ENCODE results near the gene SYNGR3. TPM values are rescaled to one million over a fixed set of nuclear protein-coding genes. Genes with fewer than 3 reads are reported as not detected.

Gene SYNGR3
- total and polyA plus RNA-seq, 2 of the 13 experiments (the other 11 are each of a cell fraction or from before 2014, with no cell fraction given), result 0.97 to 5.7 TPM

- peak; percentile 45; the same call in 1 of the 2 replicates for TF ChIP-seq THRA (CRISPR knock-in tag; IDR thresholded peaks at IDR 0.05; ENCODE audit: borderline replicate concordance)
- TF ChIP-seq CHD4 (IDR thresholded peaks at IDR 0.05; ENCODE audit: borderline replicate concordance, low read length), result no peak
- peak; percentile 34; the same call in 1 of the 2 replicates for TF ChIP-seq ZNF280B (CRISPR knock-in tag; IDR thresholded peaks at IDR 0.05; ENCODE audit: borderline replicate concordance)
- no peak for TF ChIP-seq FOXJ3 (CRISPR knock-in tag; IDR thresholded peaks at IDR 0.05; ENCODE audit: borderline replicate concordance)
- TF ChIP-seq ZBTB2 (CRISPR knock-in tag; IDR thresholded peaks at IDR 0.05; ENCODE audit: low read depth), result no peak
- peak; percentile 60; the same call in 1 of the 2 replicates for TF ChIP-seq ZNF761 (CRISPR knock-in tag; conservative IDR thresholded peaks at IDR 0.05)
- no peak for TF ChIP-seq AFF4 (CRISPR knock-in tag; IDR thresholded peaks at IDR 0.05)
- TF ChIP-seq ZBTB38 (CRISPR knock-in tag; IDR thresholded peaks at IDR 0.05), result peak; percentile 79
- TF ChIP-seq ZNF430 (CRISPR knock-in tag; IDR thresholded peaks at IDR 0.05), result 0 out of 2 replicates have a peak, but pooled peaks have one; percentile 38
- TF ChIP-seq ZNF772 (CRISPR knock-in tag; IDR thresholded peaks at IDR 0.05), result peak; percentile 66; the same call in 1 of the 2 replicates
- no peak for TF ChIP-seq ZNF337 (CRISPR knock-in tag; IDR thresholded peaks at IDR 0.05; ENCODE audit: borderline replicate concordance, low read depth)
- TF ChIP-seq ZNF691 (CRISPR knock-in tag; IDR thresholded peaks at IDR 0.05; ENCODE audit: borderline replicate concordance, low read depth), result peak; percentile 75; the same call in 1 of the 2 replicates
- no peak for TF ChIP-seq MTF2 (CRISPR knock-in tag; IDR thresholded peaks at IDR 0.05; ENCODE audit: borderline replicate concordance)
- TF ChIP-seq ZNF576 (CRISPR knock-in tag; IDR thresholded peaks at IDR 0.05), result 0 out of 2 replicates have a peak, but pooled peaks have one; percentile 9
- TF ChIP-seq ZNF790 (CRISPR knock-in tag; IDR thresholded peaks at IDR 0.05; ENCODE audit: borderline replicate concordance), result peak; percentile 85; the same call in 1 of the 2 replicates
- TF ChIP-seq ZNF543 (CRISPR knock-in tag; IDR thresholded peaks at IDR 0.05), result no peak
Observed at GRCh38 chr16:2023092-2024031, 33.6 kb downstream of the SYNGR3 start (continued).

Data from HepG2 (cell line).